Femur (tissue), 1 donor: Measurements from ENCODE around the gene LBX2.
"Not testable (repeated sequence)": the region's sequence is repeated elsewhere in the genome, so short reads cannot be mapped to it uniquely, and the experiment has no call there.

Experiments used
- DNase-seq: peaks from one replicate; pipeline ENCODE4 v3.0.0-alpha.2; 2017

LBX2 gene

DNA sequence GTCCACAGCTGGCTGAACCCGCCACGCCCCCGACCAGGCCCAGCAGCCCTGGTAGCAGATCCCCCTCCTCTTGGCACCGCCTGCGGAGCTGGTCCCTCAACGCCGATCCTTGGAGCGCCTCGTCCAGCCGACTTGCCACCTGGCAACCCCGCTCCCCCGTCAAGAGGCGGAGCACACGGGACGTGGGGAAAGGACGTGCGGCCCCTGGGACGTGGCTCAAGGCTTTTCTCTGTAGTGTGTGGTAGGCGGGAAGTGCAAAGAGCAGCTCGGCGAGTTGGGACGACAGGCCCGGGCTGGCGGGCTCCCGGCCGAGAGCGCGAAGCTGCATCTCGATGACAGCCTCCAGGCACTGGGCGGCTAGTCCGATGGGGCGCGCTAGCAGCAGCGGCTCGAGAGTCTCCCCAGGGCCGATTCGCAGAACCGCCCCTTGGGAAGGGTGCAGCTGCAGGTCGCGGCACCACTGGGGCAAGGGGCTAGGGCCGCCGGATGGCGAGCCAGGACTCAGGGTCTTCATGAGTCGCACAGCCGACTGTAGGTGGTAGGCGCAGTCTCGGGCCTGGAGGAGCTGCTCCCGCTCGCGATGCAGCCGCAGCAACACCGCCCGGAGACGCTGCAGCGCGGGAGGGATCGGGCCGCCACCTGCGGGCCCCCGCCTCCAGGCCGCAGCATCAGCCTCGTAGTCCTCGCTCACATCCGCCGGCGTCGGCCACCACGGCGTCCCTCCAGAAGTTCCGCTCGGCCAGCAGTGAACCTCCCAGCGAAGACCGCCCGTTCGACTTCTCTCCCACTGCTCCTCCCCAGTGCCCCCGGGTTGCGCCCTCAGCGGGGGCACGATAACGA is 17.2 kb downstream of the LBX2 start:
- peak; percentile 49 for DNase-seq

DNA sequence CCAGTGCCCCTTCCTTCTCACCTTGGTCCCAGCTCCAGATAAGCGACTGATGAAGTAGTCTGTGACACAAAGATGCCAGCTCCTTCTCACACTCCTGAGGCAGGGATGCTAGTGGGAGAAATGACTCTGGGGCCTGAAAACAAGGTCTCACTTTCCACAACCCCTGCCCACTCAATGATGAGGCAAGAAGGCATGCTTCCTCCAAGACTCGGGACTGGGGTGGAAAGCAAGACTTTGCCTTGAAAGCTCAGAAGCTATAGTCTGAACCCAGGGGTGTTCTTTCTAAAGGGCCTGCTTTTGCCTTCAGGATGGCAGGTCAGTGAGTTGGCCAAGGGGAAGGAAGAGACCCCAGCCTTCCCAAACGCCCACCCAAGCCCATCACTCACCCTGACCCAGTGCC is 18.0 kb downstream of the LBX2 start:
- DNase-seq = no peak

GRCh38 chr2:74474899-74475298 is 24.5 kb downstream of the LBX2 start:
- DNase-seq = no peak

DNA sequence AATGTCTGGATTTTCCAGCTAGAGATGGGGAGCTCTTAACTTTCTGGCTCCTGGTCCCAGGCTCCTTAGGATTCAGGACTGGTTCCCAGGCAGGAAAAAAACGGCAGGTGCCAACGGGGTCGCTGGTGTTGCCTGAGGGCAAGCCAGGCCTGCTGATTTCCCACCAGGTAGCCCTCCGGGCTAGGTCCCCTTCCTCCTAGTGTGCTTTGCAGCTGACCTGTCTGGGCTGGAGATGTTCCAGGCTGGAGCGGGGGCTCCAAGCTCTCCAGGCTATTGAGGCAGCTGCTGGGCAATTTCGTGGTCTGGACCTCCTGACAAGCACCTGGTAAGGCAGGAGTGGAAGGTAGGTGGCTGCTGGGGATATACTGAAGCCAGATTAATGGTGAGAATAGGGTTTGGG is 24.9 kb downstream of the LBX2 start:
- no peak for DNase-seq

- no peak for DNase-seq
These were observed 26.5 kb downstream of the LBX2 start for GRCh38 chr2:74472945-74473258.

GRCh38 chr2:74472086-74472944 is 27.1 kb downstream of the LBX2 start, which contains the start of gene MRPL53:
Gene MRPL53, minus strand, starts transcription at chr2:74472680. Its CDS starts 20 bp downstream, at chr2:74472660.
- peak; percentile 97 for DNase-seq

DNA sequence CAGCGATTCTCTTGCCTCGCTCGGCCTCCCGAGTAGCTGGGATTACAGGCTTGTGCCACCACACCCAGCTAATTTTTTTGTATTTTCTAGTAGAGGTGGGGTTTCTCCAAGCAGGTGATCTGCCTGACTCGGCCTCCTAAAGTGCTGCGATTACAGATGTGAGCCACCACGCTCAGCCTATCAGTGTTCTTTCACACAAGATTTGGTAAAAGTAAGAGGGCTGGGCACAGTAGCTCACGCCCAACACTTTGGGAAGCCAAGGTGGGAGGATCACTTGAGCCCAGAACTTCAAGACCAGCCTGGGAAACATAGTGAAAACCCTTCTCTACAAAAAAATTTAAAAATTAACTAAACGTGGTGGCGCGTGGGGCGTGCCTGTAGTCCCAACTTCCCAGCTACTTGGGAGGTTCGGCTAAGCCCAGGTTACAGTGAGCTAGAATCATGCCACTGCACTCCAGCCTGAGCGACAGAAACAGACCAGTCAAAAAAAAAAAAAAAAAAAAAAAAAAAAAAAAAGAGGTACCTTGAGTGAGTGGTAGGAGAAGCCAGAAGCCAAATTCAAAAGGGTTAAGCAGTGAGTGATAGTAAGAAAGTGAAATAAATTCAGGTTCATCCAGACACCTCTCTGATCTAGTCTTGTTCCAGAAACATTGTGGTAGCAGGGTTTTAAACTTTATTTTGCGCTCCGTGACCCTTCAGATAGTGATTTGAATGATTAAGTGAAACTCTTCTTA is 27.9 kb downstream of the LBX2 start:
- no peak for DNase-seq

DNA sequence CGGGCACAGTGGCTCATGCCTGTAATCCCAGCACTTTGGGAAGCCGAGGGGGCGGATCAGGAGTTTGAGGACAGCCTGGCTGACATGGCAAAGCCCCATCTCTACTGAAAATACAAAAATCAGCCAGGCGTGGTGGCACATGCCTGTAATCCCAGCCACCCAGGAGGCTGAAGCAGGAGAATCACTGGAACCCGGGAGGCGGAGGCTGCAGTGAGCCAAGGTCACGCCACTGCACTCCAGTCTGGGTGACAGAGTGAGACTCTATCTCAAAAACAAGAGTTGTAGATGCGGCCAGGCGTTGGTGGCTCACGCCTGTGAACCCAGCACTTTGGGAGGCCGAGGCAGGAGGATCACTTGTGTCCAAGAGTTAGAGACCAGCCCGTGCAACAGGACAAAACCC is 28.7 kb downstream of the LBX2 start:
- not testable (repeated sequence) for DNase-seq

GRCh38 chr2:74464406-74464805 is 35.0 kb downstream of the LBX2 start:
- no peak for DNase-seq

- no peak for DNase-seq
These were observed 36.7 kb downstream of the LBX2 start for GRCh38 chr2:74462786-74463105.

- DNase-seq = no peak
These were observed 37.2 kb downstream of the LBX2 start for GRCh38 chr2:74462054-74462785.

GRCh38 chr2:74461187-74462053 is 38.0 kb downstream of the LBX2 start:
- DNase-seq = no peak

DNA sequence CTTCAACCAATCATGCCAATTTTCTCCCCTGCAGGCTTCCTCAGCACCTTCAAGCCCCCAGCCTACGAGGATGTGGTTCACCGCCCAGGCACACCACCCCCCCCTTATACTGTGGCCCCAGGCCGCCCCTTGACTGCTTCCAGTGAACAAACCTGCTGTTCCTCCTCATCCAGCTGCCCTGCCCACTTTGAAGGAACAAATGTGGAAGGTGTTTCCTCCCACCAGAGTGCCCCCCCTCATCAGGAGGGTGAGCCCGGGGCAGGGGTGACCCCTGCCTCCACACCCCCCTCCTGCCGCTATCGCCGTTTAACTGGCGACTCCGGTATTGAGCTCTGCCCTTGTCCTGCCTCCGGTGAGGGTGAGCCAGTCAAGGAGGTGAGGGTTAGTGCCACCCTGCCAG is 39.2 kb downstream of the LBX2 start:
- DNase-seq = not testable (repeated sequence)

GRCh38 chr2:74459503-74460118 is 39.8 kb downstream of the LBX2 start:
- DNase-seq = not testable (repeated sequence)

GRCh38 chr2:74458938-74459363 is 40.5 kb downstream of the LBX2 start:
- no peak for DNase-seq

DNA sequence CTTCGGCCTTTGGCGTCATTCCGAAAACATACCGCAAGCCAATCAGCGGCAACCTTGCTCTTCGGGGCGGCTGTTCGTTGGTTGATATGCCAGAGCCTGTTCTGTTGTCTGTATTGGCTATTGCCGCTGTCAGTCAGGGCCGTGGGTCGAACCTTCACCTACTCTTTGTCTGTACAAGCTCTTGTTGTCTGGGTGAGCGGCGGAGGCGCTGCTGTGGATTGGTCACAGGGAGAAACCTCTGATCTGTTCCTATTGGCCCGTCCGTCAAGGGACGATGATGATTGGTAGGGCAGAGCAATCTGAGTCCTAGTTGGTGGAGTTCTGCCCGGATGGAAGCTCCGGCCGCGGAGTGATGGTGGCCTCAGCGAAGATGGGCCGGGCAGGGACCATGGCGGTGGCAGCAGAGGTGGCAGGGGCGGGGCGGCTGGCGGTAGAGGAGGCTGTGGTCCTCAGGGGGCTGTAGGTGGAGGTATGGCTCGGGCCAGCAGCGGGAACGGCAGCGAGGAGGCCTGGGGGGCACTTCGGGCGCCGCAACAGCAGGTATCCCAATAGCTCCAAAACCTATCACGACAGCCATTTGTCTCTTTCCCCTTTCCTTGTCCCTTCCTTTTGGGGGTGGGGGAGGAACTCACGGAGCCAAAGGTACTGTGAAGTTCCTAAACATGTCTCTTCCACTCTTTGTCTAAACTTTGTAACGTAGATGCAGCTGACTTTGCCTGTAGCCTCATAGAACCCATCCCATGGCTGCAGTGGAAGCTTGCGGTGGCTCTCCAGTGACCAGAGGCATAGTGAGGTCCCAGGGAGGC is 41.1 kb downstream of the LBX2 start, which contains the start of gene WBP1:
WBP1 (plus strand) TSS at position 307 of the 806 bp plus-strand sequence; CDS start at position 472, 165 bp downstream.
- DNase-seq = peak; percentile 100

GRCh38 chr2:74457549-74458131 is 41.8 kb downstream of the LBX2 start:
- peak; percentile 81 for DNase-seq

GRCh38 chr2:74457129-74457548 is 42.3 kb downstream of the LBX2 start:
- DNase-seq = no peak

GRCh38 chr2:74454654-74455511 is 44.5 kb downstream of the LBX2 start, which contains the start of gene INO80B:
Gene INO80B, plus strand, starts transcription at chr2:74455087. Its CDS starts 30 bp downstream, at chr2:74455117.
- peak; percentile 97 for DNase-seq
